HG03135 (cell line): ENCODE results near the gene PDE6C.

ENCODE experiments used
- ATAC-seq: cut with Tn5 transposase; IDR thresholded peaks from one replicate; pipeline ENCODE4 v1.9.1; 2021; ENCODE audit warnings: mild to moderate bottlenecking, moderate library complexity; ENCODE audit not compliant: unreplicated experiment

PDE6C gene

DNA sequence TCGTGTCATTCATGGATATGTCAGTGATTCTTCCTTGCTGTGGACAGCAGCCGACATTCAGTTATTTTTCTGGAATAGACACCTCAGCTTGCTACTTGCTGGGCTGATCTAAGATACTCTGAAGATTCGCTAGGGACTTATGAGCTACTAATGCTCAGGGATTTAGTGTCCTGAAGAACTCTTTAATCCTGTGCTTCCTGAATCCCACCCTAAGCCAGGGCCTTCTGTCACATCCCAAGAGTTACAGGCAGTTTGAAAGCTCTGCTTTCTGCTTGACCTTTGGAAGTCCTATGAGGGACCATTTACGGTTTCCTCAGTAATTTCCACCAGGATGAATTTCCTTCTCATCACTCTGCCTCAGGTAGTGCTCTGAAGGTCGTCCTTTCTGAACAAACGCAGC lies at the start of gene PDE6C:
Gene PDE6C (plus strand): TSS at position 227 of the 400 bp plus-strand sequence. CDS start 189 bp downstream, outside the sequence.
- ATAC-seq: no peak

DNA sequence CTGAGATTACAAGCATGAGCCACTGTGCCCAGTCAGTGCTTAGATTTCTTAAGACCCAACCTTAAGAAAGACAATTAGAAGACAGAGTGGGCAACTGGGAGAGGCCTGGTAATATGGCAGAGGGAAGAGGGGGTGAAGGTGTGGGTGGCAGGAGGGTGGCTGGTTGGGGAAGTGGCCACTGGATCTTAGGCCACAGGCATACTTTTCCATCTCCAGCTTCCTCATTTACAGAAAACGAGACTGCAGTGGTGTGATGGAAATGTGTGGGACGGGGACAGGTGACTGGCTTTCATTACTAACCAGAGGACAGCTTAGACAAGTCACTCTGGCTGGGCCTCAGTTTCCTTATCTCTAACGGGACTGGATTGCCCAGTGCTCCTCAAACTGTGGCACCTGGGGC lies 46.9 kb upstream of the PDE6C start:
- no peak for ATAC-seq

DNA sequence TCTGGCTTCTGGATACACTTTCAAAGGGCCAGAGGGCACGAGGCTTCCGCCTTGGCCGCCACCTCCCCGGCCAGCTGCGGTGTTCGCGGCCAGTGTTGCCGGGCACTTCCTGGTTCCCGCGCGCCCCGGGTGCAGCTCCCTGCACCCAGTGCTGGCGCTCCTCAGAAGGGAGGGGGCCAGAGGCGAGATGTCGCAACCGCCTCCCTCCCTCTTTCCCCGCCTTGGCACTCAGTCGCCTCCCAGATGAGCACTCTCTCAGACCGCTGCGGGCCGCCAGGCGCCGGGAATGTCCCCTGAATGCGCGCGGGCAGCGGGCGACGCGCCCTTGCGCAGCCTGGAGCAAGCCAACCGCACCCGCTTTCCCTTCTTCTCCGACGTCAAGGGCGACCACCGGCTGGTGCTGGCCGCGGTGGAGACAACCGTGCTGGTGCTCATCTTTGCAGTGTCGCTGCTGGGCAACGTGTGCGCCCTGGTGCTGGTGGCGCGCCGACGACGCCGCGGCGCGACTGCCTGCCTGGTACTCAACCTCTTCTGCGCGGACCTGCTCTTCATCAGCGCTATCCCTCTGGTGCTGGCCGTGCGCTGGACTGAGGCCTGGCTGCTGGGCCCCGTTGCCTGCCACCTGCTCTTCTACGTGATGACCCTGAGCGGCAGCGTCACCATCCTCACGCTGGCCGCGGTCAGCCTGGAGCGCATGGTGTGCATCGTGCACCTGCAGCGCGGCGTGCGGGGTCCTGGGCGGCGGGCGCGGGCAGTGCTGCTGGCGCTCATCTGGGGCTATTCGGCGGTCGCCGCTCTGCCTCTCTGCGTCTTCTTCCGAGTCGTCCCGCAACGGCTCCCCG lies 45.7 kb upstream of the PDE6C start, which contains the start of gene FFAR4:
Gene FFAR4 (plus strand): TSS at position 231 of the 842 bp plus-strand sequence. CDS start 56 bp downstream, at position 287.
- ATAC-seq: no peak

DNA sequence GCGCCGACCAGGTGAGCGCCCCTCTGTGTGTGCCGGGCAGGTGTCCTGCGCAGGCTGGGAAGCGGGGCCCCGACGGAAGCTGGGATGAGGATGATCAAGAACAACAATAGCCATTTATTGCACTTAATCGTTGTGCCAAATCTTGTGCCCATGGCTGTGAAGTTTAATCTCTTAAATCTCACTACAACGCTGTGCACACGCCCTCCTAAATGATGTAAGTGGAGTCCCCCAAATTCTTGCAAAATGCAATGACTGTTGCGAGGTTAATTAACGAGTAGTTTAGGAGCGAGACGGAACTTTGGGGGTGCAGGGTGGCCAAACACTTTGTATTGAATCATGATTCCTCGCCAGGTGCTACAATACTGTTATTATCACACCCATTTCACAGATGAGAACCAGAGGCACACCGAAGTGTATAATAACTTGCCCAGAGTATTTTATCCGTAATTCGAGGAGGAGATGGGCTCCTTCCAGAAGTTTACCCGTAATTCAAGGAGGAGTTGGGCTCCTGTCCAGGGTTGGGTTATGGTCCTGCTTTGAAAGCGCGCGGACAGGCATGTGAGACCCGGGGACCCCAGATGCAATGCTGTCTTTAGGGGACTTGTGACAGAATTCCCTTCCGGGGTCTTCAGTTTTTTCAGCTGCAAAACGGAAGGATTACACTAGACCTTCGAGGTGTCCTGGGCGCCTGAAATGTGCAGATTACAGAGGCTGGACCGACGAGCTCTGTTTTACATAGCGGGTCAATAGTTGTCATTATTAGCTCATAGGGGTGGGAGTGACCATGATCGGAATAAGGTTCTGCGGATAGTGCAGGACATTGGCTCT lies 44.8 kb upstream of the PDE6C start:
- ATAC-seq: no peak

DNA sequence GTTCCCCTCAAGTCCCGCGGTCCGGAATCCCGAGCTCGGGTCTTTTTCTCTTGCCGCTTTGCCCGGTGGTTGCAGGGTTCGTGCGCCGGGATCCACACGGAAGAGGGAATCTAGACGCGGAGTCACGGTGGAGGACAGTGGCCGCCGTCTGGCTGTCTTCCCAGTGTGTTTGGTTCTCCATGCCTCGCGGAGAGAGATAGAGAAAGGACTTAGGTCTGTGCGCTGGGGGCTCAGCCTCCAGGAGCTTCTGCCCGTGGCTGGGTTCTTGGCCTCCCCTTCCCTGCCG lies 44.3 kb upstream of the PDE6C start:
- ATAC-seq: no peak

DNA sequence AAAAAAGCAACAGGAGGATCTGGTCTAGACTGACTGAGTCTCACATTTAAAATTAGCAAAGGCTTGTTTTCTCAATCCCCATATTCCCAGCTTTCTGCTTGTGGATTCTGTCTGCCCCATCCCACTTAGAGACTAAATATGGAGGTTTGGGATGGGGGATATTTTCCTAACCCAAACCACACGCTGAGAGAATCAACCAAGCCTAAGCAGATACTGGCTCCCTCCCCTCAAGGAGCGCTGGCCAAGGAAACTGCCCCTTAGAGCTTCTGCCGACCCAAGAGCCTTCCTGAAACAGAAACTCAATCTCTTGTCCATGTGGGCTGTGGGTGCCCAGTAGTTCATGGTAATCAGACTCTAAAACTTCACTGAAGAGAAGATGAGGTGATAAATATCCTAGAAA lies 42.0 kb upstream of the PDE6C start:
- no peak for ATAC-seq

DNA sequence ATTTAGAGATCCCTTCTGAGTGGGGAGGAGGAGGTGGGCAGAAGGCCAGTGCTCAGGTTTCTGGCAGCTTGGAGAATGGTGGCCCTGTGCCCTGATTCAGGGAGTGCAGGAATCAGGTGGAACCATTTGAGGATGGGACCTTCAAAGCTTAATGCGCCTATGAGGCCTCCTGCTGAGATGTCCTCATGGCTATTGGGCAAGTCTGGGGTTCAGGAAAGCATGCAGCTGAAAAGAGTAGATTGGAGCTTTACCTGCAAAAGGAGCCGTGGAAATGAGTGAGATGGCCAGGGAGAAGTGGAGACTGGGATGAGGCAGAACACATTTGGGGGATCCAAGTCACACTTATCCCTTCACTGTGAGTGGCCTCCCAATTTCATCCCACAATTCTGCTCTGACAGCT lies 39.7 kb upstream of the PDE6C start:
- ATAC-seq: no peak

DNA sequence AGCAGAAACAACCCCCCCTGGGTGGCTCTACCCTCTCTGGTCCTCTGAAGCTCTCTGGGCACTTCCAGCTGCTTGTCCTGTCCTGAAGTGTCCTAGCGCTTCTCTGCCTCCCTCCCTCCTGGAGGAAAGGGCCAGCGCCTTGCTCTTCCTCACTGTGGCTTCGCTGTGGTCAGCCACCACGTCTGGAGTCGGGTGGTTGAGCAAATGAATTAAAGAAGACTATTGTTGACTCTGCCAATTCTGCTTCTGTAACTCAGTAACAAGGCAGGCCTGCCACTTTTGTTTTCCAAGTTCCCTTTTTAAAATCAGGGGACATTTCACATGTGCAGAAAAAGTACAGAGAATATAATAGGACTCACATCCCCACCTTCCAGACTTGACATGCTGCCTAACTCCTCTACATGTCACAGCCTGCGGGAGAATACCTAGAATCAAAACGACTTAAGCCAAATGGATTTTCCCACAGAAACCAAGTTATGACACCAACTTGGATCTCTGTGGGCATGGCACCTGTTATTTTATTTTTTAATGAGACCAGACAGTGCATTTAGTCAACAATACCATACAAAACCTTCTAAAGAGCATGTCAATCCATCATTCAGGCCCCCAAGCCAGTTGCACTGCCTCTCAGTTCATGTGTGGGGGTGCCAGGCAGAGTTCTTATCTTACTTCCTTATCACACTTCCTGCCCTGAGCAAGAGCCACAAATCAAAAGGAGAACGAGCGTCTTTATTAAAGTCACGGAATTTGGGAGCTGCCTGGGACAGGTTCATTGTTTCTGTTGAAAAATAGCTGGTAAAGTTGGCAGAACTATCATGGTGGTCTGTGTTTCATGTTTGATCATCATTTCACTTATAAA lies 39.1 kb upstream of the PDE6C start:
- no peak for ATAC-seq

DNA sequence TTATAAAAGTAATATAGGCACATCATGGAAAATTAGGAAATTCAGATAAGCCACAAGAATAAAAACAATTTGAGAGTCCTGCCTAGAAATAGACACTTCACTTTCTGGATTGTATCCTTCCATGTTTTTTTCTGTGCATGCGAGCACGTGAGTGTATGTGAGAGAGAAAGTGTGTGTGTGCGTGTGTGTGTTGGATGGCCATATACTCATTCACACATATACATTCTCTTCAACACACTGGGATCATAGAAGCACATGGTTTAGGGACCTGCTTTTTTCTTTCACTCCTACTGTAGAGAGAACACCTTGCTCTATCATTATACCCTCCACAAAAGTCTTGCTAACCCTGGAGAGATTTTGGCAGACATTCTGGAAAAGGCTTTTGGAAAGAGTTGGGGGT lies 38.4 kb upstream of the PDE6C start:
- ATAC-seq: no peak

DNA sequence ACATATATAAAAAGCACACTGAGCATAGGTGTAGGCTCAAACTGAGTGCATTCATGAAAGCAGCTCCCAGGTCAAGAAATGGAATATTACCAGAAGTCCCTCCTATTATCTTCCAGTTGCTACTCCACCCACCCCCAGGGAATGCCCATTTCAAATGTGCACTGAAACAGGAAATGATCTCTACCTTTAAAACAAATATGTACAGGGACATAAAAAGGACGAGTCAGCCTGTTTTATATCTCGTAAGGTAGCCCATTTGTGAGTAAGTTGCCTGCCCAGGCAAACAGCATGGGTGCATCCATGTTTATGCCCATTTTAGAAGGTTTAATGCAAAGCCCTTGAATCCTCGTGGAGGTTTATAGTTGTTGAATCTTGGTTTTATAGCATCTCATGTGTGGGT lies 35.4 kb upstream of the PDE6C start:
- ATAC-seq: no peak

DNA sequence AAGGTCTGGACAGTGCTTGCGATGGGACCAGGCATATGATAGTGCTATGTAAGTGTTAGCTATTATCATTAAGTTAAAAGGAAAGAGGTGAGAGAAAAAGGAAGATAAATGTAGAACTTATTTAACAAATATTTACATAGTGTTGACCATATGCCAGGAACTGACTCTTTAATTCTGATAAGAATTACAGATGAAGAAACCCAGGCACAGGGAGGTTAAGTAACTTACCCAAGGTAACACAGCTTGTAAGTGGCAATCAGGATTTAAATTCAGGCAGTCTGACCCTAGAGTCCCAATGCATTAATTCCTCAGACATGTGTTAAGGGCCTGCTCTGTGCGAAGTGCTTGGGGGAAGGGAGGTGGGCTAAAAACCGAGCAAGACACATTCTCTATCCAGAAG lies 34.8 kb upstream of the PDE6C start:
- ATAC-seq: no peak

DNA sequence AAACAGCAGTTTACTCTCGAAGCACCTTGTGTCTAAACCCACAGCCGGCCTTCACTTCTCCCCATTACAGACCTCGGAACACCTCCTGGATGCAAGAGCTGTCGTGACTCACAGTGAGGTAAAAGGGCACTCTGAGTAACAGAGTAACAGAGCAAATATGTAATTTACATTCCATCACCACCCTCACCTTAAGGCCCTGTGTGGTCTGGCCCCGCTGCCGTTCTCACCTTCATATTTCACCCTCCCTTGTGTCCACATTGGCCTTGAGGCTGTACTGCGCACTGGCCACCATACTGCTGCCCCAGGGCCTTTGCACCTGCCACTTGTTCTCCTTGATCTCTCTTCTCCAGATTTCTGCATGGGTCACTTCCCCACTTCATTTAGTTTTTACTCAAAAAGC lies 33.2 kb upstream of the PDE6C start:
- ATAC-seq: no peak

DNA sequence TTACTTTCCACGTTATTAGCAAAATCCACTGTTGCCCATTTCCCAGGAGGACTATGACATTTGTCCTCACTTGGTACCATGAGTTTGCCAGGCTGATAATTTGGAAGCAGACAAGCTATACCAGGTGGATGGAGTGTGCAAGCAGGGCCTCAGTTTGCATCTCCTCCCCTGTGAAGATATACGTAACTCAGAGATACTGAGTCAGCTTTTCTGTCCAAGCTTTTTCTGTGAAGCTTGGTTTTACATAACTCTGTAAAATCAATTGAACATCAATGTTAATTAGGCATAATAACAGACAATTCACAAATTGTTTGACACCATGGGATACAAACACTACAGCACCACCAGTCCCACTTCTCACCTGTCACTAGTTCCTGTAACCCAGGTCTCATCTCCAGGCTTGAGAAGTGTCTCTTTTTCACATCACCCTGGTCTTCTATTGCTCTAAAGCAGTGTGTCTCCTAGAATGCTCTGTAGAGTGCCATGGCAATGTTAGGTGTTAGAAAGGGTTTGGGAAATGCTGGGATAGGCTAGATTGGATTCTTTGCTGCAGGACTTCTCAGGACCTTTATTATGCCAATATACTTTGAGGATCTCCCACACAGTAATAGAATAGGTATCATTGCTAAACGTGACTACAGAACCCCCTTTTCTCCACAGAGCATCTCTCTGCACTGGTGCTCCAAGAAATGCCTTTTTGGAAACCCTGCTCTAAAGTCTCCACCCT lies 32.2 kb upstream of the PDE6C start:
- no peak for ATAC-seq

DNA sequence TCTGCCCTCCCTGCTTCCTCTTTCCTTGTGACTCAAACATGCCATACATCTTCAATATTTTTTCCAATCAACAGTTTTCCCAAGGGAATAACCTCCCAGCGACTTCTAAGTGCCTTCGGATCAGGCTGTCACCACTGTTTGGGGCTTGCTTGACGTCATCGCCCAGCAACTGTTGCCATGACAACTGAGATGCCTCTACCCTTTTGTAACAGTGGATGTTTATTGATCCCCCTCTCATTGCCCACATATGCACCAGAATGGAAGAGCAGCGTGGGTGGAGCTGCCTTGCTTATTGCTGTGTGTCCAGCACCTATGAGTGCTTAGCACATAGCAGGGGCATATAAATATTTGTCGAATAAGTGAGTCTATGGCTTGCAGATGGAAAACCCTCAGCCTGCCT lies 31.5 kb upstream of the PDE6C start:
- ATAC-seq: no peak

DNA sequence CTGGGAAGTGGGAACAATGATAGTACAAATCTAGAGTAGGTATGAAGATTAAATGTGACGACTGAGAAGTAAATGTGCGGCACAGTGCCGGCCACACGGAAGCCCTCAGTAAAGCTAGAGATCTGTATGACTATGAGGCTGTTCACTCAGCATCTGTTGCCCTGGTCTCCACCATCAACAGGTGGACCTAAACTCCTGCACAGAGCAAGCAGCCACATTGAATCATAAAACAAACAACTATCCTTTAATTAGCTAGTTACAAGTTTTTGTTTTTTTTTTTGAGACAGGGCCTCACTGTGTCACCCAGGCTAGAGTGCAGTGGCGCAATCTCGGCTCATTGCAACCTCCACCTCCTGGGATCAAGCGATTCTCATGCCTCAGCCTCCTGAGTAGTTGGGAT lies 27.9 kb upstream of the PDE6C start:
- no peak for ATAC-seq

DNA sequence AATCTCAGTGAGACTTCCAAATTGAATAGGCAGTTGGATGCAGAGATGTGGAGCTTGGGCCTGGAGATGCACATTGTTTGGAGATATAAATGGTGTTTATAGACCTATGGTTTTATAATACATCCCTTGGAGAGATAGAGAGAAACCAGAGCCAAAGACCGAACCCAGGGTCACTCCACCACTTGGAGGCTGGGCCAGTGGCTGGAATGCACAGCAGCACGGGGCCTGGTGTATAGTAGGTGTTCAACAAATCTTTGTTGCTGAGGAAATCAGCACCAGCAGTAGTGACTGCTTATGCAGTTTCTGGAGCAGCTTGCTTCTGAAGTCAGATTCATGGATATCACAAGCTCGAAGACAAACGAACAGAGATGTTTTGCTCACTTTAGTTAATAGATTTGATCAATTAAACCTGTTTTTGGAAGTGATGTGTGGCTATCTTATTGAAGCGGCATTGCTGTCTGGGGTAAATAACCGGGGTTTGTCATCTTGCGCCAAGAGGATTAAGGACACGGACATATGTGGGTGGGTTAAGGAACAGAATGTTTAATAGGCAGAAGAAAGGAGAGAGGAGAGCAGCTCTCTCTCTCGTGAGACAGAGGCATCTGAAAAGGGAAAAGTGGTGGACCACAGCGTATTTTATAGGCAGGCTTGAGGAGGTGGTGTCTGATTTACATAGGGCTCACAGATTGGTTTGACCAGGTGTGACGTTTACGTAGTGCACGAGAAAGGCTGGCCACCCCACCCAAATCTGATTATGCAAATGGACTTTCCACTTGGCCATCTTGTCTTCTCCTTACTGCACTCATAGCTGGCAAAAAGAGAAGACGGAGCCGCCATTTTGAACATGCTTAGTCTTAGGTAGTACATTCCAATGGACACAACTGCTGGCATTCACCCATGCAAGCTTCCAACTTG lies 22.4 kb upstream of the PDE6C start:
- no peak for ATAC-seq

DNA sequence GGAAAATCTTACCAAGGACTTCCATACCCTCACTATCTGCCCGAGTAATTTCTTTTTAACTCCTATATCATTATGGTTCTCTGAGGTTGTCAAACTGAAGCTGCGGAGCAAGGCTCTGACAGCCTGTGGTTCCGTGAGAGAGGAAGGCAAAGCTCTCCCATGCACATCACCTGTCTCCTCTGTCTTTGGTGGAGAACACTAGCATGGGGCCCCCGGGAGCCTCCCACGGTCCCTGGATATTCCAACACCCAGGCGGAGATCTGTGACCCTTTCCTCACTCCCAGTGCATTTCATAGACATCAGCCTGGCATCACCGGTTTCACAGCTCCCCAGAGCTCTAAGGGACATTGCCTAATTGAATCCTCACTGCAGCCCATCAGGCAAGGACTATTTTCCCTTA lies 21.7 kb upstream of the PDE6C start:
- no peak for ATAC-seq

DNA sequence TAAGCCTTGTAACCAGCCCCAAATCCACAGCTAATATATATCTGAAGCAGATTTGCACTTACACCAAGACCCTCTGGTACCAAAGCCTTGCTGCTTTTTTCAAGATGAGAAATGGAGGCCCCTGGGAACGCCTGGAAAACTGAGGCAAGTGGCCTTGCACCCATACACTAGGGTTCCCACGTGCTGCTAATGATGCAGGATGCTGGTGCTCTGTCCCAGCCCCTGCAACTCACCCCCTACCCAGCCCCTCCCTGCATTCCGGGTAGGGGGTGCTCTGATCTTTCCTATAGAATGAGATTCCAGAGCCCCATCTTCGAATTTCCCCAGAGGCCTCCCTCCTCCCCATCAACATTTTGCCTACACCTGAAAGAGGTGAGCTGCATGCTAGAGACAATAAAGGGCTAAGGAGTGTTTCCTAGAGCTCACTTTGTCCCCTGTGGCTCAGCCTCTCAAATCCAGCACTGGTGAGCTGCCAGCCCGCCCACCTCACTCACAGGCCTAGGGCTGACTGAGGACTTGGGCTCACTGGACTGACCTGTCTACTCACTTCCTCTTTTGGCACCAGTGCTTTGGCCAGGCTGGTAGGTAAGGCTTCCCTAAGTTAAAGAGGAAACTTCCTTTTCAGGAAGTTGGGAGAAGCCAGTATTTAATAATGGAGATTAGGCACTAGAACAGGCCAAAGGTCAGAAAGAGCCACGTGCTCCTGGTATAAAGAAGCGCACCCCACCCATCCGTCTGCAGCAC lies 21.1 kb upstream of the PDE6C start:
- ATAC-seq: no peak

DNA sequence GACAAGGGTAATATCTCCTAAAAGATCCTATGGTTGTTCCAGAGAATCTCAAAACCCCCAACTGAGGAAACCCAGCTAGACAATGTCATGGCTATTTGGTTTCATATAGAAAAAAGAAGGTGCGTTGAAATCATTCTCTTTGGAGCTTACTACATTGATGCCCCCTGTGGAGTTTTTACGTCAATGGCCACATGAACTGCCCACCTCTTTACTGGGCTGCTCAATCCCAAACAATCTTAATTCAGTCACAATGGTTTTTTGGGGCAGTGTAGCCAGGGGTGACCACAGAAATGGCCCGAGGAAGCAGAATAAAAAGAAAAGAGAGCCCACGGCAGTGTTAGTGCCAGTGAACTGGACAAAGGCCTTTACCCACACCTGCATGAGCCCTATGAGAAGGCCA lies 19.1 kb upstream of the PDE6C start:
- ATAC-seq: no peak
